ENCODE measurements around the gene MACROD2.

MACROD2 gene

DNA sequence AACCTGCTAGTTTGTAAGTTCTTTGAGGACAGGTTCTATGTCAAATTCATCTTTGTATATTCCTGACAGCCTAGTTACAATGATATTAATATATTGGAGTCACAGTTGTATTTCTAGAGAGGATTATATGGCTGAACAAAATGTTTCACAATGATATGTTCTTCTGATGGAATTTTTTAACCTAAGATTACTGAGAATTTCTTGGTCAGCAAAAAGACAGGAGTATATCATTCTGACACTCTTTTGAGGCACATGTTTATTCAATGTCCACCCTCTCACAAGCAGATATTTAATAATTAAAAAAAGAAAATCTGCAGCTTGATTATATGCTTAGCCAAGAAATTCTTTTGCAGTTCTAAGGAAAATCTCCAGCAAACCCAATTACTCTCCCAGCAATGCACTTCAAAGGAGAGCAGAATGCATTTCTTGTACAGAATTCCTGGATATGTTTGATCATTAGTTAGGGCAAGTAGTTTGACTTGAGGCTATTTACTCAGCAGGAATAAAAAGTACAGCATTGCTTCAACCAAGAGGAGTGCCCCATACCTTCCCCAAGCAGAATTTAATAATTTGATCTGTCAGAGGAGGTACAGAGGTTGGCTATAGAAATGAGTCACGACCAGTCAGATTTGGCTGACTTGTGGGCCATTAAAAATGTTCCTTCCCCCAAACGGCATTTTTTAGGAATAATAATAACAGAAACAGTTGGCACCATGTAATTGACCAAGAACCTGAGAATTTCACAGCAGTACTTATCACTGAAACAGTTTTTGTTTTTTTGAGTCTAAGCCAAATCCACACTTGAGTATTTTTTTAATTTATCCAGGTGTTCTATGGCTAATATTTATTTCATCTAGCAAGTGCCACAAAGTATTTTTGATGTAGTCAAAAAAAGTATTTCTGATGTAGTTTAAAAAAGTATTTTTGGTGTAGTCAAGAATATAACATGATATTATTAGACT, 850.2 kb downstream of the MACROD2 start:
- DNase-seq (ENCODE audit: extremely low read depth, low read depth) = no peak
- TF ChIP-seq, protein P1, sequence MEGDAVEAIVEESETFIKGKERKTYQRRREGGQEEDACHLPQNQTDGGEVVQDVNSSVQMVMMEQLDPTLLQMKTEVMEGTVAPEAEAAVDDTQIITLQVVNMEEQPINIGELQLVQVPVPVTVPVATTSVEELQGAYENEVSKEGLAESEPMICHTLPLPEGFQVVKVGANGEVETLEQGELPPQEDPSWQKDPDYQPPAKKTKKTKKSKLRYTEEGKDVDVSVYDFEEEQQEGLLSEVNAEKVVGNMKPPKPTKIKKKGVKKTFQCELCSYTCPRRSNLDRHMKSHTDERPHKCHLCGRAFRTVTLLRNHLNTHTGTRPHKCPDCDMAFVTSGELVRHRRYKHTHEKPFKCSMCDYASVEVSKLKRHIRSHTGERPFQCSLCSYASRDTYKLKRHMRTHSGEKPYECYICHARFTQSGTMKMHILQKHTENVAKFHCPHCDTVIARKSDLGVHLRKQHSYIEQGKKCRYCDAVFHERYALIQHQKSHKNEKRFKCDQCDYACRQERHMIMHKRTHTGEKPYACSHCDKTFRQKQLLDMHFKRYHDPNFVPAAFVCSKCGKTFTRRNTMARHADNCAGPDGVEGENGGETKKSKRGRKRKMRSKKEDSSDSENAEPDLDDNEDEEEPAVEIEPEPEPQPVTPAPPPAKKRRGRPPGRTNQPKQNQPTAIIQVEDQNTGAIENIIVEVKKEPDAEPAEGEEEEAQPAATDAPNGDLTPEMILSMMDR (IDR thresholded peaks at IDR 0.05; ENCODE audit: low read depth, low read length) = no peak

GRCh38 chr20:14848806-14849205, 853.5 kb downstream of the MACROD2 start:
- DNase-seq (ENCODE audit: extremely low read depth, low read depth) = no peak
- TF ChIP-seq, protein P1 (IDR thresholded peaks at IDR 0.05; ENCODE audit: low read depth, low read length) = no peak

DNA sequence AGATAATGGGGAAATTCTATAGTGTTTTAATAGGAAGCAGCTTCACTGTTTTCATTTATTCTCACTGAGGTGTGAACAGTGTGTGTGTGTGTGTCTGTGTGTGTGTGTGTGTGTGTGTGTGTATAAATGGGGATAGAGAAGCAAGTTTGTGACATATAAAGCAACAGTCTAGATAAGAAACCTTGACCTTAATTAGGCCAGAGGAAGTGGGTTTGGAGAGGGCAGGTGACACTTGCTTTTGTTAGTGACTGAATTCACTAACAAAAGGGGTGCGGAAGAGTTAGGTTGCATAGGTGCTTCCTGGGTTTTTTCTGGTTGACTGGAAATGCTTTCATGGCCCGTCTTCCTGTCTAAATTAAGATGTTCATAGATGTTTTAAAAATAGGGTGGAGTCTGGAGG, 857.8 kb downstream of the MACROD2 start:
- DNase-seq (ENCODE audit: extremely low read depth, low read depth) = no peak
- TF ChIP-seq, protein P1 (IDR thresholded peaks at IDR 0.05; ENCODE audit: low read depth, low read length) = no peak

GRCh38 chr20:14855171-14855570, 859.9 kb downstream of the MACROD2 start:
- TF ChIP-seq, protein P1 (IDR thresholded peaks at IDR 0.05; ENCODE audit: low read depth, low read length) = no peak
- no peak for DNase-seq (ENCODE audit: extremely low read depth, low read depth)

DNA sequence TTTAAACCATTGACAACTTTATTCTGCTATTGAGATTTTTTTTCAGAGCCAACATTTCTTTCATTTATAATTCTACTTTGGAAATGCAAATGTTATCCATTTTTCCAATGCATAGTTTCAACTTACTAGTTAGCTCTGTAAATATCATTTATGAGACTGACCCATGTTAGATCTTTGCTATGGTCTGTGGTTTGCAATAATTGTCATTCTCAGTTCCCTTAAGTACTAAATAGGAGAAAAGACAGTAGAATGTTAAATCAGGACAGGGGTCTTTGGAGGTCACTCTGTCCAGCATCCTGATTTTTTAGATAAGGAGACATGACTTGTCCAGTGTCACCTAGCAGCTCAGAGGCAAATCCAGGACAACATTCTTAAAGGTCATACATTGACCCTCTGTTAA, 864.3 kb downstream of the MACROD2 start:
- DNase-seq (ENCODE audit: extremely low read depth, low read depth) = no peak
- TF ChIP-seq, protein P1 (IDR thresholded peaks at IDR 0.05; ENCODE audit: low read depth, low read length) = no peak

DNA sequence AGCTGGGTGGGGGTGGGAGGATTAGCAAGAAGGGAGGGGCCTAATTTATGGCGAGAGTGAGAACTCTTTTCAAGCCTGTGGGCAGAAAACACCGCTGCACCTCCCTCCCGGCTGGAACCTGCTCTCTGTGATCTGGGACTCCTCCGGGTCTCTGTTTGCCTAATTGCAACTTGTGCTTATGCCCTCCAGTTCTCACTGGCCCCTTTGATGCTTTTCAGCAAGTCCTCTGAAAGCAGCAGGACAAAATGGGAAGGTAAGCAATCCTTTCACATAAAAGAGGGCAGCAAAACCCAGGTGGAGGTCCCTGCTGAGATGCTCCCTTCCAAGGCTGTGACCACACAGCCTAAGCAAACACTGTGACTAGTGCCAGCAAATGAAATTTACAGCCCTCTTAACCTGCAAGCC, 865.1 kb downstream of the MACROD2 start:
- TF ChIP-seq, protein P1 (IDR thresholded peaks at IDR 0.05; ENCODE audit: low read depth, low read length) = no peak
- DNase-seq (ENCODE audit: extremely low read depth, low read depth) = no peak

DNA sequence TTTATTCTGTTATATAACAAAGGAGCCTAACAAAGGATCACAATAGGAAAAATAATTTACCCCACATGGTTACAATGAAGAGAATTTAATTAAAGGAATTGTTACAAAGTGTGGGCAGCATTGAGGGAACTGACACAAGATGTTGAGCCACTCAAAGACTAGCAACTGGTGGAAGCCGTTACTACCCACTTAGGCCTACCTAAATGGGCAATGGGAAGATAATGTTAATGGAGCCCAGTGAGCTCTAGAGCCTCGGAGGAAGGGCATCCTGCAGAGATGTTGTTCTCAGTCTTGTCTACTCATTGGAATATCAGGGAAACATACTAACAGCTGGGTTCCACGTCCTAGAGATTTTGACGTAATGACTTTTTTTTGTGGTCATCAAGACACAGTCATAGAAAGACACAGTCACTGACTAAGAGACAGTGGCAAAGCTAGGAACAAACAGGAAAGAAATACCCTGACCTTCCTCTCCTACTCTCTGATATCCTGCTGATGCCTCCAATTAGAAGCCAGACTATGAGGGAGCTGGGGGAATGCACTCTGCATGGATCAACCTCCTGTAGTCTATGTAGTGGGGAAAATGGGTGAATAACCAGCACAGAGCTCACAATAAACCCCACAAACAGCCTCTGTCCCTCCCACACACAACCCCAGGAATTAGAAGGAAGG, 865.8 kb downstream of the MACROD2 start:
- no peak for DNase-seq (ENCODE audit: extremely low read depth, low read depth)
- TF ChIP-seq, protein P1 (IDR thresholded peaks at IDR 0.05; ENCODE audit: low read depth, low read length) = no peak

Data from AG09319 (cell line).